DMS114 treated with DMSO at 0.1 percent for 48 hours (cell line): ENCODE data around the gene PCDHA1.
"Not testable (repeated sequence)": the region's sequence is repeated elsewhere in the genome, so short reads cannot be mapped to it uniquely, and the experiment has no call there.

Experiments
- DNase-seq: peaks from one replicate; lab custom pipeline; 2025; ENCODE audit not compliant: unreplicated experiment; lab: John Stamatoyannopoulos, UW

Gene PCDHA1

GRCh38 chr5:140785905-140786686, at the start of gene PCDHA1:
TSS of gene PCDHA1 (plus strand) at chr5:140786140.
- DNase-seq: no peak

- DNase-seq: no peak
Observed at GRCh38 chr5:140737486-140737885, 48.5 kb upstream of the PCDHA1 start.

- DNase-seq: no peak
Observed at GRCh38 chr5:140741967-140742366, 44.0 kb upstream of the PCDHA1 start.

GRCh38 chr5:140753561-140753960, 32.4 kb upstream of the PCDHA1 start:
- no peak for DNase-seq

- no peak for DNase-seq
Observed at GRCh38 chr5:140764177-140764973, 21.6 kb upstream of the PCDHA1 start.

GRCh38 chr5:140767444-140767843, 18.5 kb upstream of the PCDHA1 start:
- no peak for DNase-seq

- no peak for DNase-seq
Observed at GRCh38 chr5:140780512-140780911, 5.4 kb upstream of the PCDHA1 start.

- not testable (repeated sequence) for DNase-seq
Observed at GRCh38 chr5:140787422-140787821, 1.5 kb downstream of the PCDHA1 start.

- not testable (repeated sequence) for DNase-seq
Observed at GRCh38 chr5:140787849-140788504, 2.0 kb downstream of the PCDHA1 start.

- DNase-seq: no peak
Observed at GRCh38 chr5:140791089-140791488, 5.1 kb downstream of the PCDHA1 start.

- DNase-seq: peak; percentile 69
Observed at GRCh38 chr5:140794595-140795258, 8.8 kb downstream of the PCDHA1 start, which contains the start of gene PCDHA2. TSS of gene PCDHA2 (plus strand) at chr5:140794852.

GRCh38 chr5:140795259-140795641, 9.3 kb downstream of the PCDHA1 start:
- peak; percentile 46 for DNase-seq

- DNase-seq: not testable (repeated sequence)
Observed at GRCh38 chr5:140796072-140796717, 10.3 kb downstream of the PCDHA1 start.

- no peak for DNase-seq
Observed at GRCh38 chr5:140796718-140797095, 10.8 kb downstream of the PCDHA1 start.

- no peak for DNase-seq
Observed at GRCh38 chr5:140800816-140801493, 15.0 kb downstream of the PCDHA1 start, which contains the start of gene PCDHA3. TSS of gene PCDHA3 (plus strand) at chr5:140801057.

GRCh38 chr5:140801494-140801841, 15.5 kb downstream of the PCDHA1 start:
- DNase-seq: no peak

GRCh38 chr5:140802381-140802780, 16.4 kb downstream of the PCDHA1 start:
- DNase-seq: not testable (repeated sequence)

GRCh38 chr5:140802781-140803271, 16.9 kb downstream of the PCDHA1 start:
- no peak for DNase-seq

GRCh38 chr5:140806834-140807775, 21.2 kb downstream of the PCDHA1 start, which contains the start of gene PCDHA4:
TSS of gene PCDHA4 (plus strand) at chr5:140807068.
- peak; percentile 18 for DNase-seq
